ENCODE measurements around the gene HIVEP1.

Gene HIVEP1

GRCh38 chr6:12012038-12012557 is at the start of gene HIVEP1:
HIVEP1 (plus strand) TSS chr6:12012312; CDS start chr6:12015629, 3,317 bp downstream.
- no peak for DNase-seq

GRCh38 chr6:11963756-11964500 is 48.2 kb upstream of the HIVEP1 start:
- no peak for DNase-seq

- no peak for DNase-seq
These were observed 47.3 kb upstream of the HIVEP1 start for GRCh38 chr6:11964729-11965335.

- no peak for DNase-seq
These were observed 46.6 kb upstream of the HIVEP1 start for GRCh38 chr6:11965499-11965898.

- no peak for DNase-seq
These were observed 43.8 kb upstream of the HIVEP1 start for GRCh38 chr6:11968241-11968806.

GRCh38 chr6:11969092-11969491 is 43.0 kb upstream of the HIVEP1 start:
- DNase-seq, result no peak

GRCh38 chr6:11970114-11970513 is 42.0 kb upstream of the HIVEP1 start:
- no peak for DNase-seq

GRCh38 chr6:11971154-11971553 is 41.0 kb upstream of the HIVEP1 start:
- no peak for DNase-seq

- no peak for DNase-seq
These were observed 39.8 kb upstream of the HIVEP1 start for GRCh38 chr6:11972270-11972669.

- no peak for DNase-seq
These were observed 39.3 kb upstream of the HIVEP1 start for GRCh38 chr6:11972806-11973205.

GRCh38 chr6:11973238-11973637 is 38.9 kb upstream of the HIVEP1 start:
- DNase-seq, result no peak

GRCh38 chr6:11974089-11974488 is 38.0 kb upstream of the HIVEP1 start:
- DNase-seq, result no peak

GRCh38 chr6:11975353-11975977 is 36.6 kb upstream of the HIVEP1 start:
- DNase-seq, result no peak

- DNase-seq, result no peak
These were observed 35.6 kb upstream of the HIVEP1 start for GRCh38 chr6:11976489-11976888.

GRCh38 chr6:11977193-11977592 is 34.9 kb upstream of the HIVEP1 start:
- no peak for DNase-seq

GRCh38 chr6:11977738-11978137 is 34.4 kb upstream of the HIVEP1 start:
- DNase-seq, result no peak

- DNase-seq, result no peak
These were observed 33.7 kb upstream of the HIVEP1 start for GRCh38 chr6:11978169-11978987.

- DNase-seq, result no peak
These were observed 32.2 kb upstream of the HIVEP1 start for GRCh38 chr6:11979866-11980265.

- no peak for DNase-seq
These were observed 28.8 kb upstream of the HIVEP1 start for GRCh38 chr6:11983306-11983705.

GRCh38 chr6:11987386-11987785 is 24.7 kb upstream of the HIVEP1 start:
- DNase-seq, result no peak

GRCh38 chr6:11989386-11989785 is 22.7 kb upstream of the HIVEP1 start:
- DNase-seq, result no peak

GRCh38 chr6:11992086-11992485 is 20.0 kb upstream of the HIVEP1 start:
- no peak for DNase-seq

Measured in NCI-H510A treated with DMSO at 0.1 percent for 48 hours (cell line).